HCT116 (cell line): ENCODE data around the gene TMEM165. TPM values are rescaled to one million over a fixed set of nuclear protein-coding genes. Genes with fewer than 3 reads are reported as not detected.
"Not testable (repeated sequence)": the region's sequence is repeated elsewhere in the genome, so short reads cannot be mapped to it uniquely, and the experiment has no call there.

Experiments used
- ATAC-seq: fragments of 200-7000 bp; cut with Tn5 transposase; 2 replicates; pipeline ENCODE4 v1.9.1; 2020; ENCODE audit warnings: mild to moderate bottlenecking, moderate library complexity
- BruUV-seq: library from RNA; stranded (reverse); fragments of 400-500 nt; replicated peaks from 2 replicates; lab custom pipeline; 2021; lab: Mats Ljungman, UMichigan
- CTCF ChIA-PET: fragments of 300-600 bp; sonication (Branson Sonifier 250); formaldehyde crosslinking; loops from one replicate; lab custom pipeline; 2021; ENCODE audit warnings: antibody characterized with exemption; lab: Charles Lee
- POLR2A ChIA-PET: fragments of 300-600, 350-600 bp; sonication (Branson Sonifier 250); formaldehyde crosslinking; loops from one replicate; lab custom pipeline; 2021; ENCODE audit warnings: antibody characterized with exemption; lab: Charles Lee
- RAD21 ChIA-PET, 2 experiments: fragments of 300-600 bp; sonication (Branson Sonifier 250); formaldehyde crosslinking; loops; one replicate each; lab custom pipeline; 2023; ENCODE audit warnings: low total read pairs in 2 of 2; ENCODE audit not compliant: uncharacterized antibody in 2 of 2, unreplicated experiment in 2 of 2, low non-redundant PET in 1 of 2; lab: Charles Lee
- DNase-seq: peaks from one replicate; pipeline ENCODE4 v3.0.0-alpha.2; 2010; ENCODE audit warnings: low read depth, low spot score
- H2AFZ ChIP-seq: fragments of 200-600 bp; shearing (Covaris generic), sonication (generic); 2 replicates; pipeline ENCODE4 v1.6.1; 2017; ENCODE audit warnings: low read depth, mixed run types, mixed read lengths, antibody characterized with exemption, low read length; ENCODE audit not compliant: poor library complexity, severe bottlenecking
- H3K27ac ChIP-seq: 2 replicates; pipeline ENCODE4 v1.5.1; 2012; ENCODE audit warnings: low read depth, low read length
- H3K27me3 ChIP-seq: fragments of 200-600 bp; sonication (generic); 2 replicates; pipeline ENCODE4 v1.6.1; 2016; ENCODE audit warnings: mixed run types, low read length, mixed read lengths; ENCODE audit not compliant: insufficient read depth
- H3K36me3 ChIP-seq, 2 experiments: fragments of 200-500 bp in 1 of 2; fragments of 200-600 bp in 1 of 2; sonication (Bioruptor generic) in 1 of 2; sonication (generic) in 1 of 2; 2 replicates each; pipeline versions ENCODE4 v1.5.1 to v1.6.1; 2014 to 2016; ENCODE audit warnings: low read length in 2 of 2, inconsistent platforms in 1 of 2, mixed read lengths in 1 of 2, mixed run types in 1 of 2; ENCODE audit not compliant: insufficient read depth in 2 of 2, control insufficient read depth in 1 of 2
- H3K4me1 ChIP-seq, 2 experiments: fragments of 200-600 bp in 1 of 2; sonication (generic) in 1 of 2; 2 replicates each; pipeline versions ENCODE4 v1.5.1 to v1.6.1; 2012 to 2017; ENCODE audit warnings: low read length in 2 of 2, inconsistent platforms in 1 of 2, mild to moderate bottlenecking in 1 of 2, mixed read lengths in 1 of 2, mixed run types in 1 of 2, moderate library complexity in 1 of 2; ENCODE audit not compliant: insufficient read depth in 2 of 2, control insufficient read depth in 1 of 2
- H3K4me2 ChIP-seq: fragments of 200-600 bp; sonication (generic); 2 replicates; pipeline ENCODE4 v1.6.1; 2017; ENCODE audit warnings: mixed run types, low read length, mixed read lengths
- H3K4me3 ChIP-seq, 2 experiments: fragments of 200-600 bp in 1 of 2; sonication (generic) in 1 of 2; replicated peaks in 1 of 2; 2 replicates each; pipeline ENCODE4 v1.5.1; 2011 to 2016; ENCODE audit warnings: low read length in 2 of 2, control low read depth in 1 of 2, low read depth in 1 of 2, mild to moderate bottlenecking in 1 of 2, mixed read lengths in 1 of 2, mixed run types in 1 of 2
- H3K79me2 ChIP-seq: fragments of 200-600 bp; sonication (generic); 2 replicates; pipeline ENCODE4 v1.6.1; 2017; ENCODE audit warnings: mild to moderate bottlenecking, mixed run types, low read length, moderate library complexity, mixed read lengths; ENCODE audit not compliant: insufficient read depth
- H3K9ac ChIP-seq: fragments of 200-600 bp; sonication (generic); 2 replicates; pipeline ENCODE4 v1.6.1; 2016; ENCODE audit warnings: low read length, mixed read lengths
- H3K9me2 ChIP-seq: fragments of 200-600 bp; sonication (generic), shearing (Covaris generic); 2 replicates; pipeline ENCODE4 v1.6.1; 2017; ENCODE audit warnings: mixed run types, mild to moderate bottlenecking, moderate library complexity; ENCODE audit not compliant: insufficient read depth
- H3K9me3 ChIP-seq, 2 experiments: fragments of 200-500 bp in 1 of 2; fragments of 200-600 bp in 1 of 2; sonication (Bioruptor generic) in 1 of 2; sonication (generic) in 1 of 2; 2 replicates each; pipeline ENCODE4 v1.6.1; 2014 to 2017; ENCODE audit warnings: low read length in 2 of 2, mixed read lengths in 2 of 2, inconsistent platforms in 1 of 2, low read depth in 1 of 2, mild to moderate bottlenecking in 1 of 2, mixed run types in 1 of 2, moderate library complexity in 1 of 2; ENCODE audit not compliant: control insufficient read depth in 1 of 2, insufficient read depth in 1 of 2
- H4K20me1 ChIP-seq: fragments of 200-600 bp; sonication (generic), shearing (Covaris generic); 2 replicates; pipeline ENCODE4 v1.6.1; 2017; ENCODE audit warnings: mixed run types, mild to moderate bottlenecking, moderate library complexity; ENCODE audit not compliant: insufficient read depth
- ATF3 ChIP-seq: IDR thresholded peaks from 2 replicates; pipeline ENCODE4 v1.6.1; 2012
- CBX3 ChIP-seq: IDR thresholded peaks from 2 replicates; pipeline ENCODE4 v1.6.1; 2012; ENCODE audit warnings: low read depth
- CTCF ChIP-seq, 3 experiments: fragments of 200-600 bp in 1 of 3; sonication (generic) in 1 of 3; IDR thresholded peaks in 2 of 3; conservative IDR thresholded peaks in 1 of 3; 2 replicates each; pipeline ENCODE4 v1.5.1; 2012 to 2017; ENCODE audit warnings: low read depth in 2 of 3, low read length in 2 of 3, antibody characterized with exemption in 1 of 3, borderline replicate concordance in 1 of 3, control low read depth in 1 of 3, mild to moderate bottlenecking in 1 of 3, mixed read lengths in 1 of 3, mixed run types in 1 of 3, moderate library complexity in 1 of 3; ENCODE audit not compliant: insufficient read depth in 1 of 3
- EGR1 ChIP-seq: IDR thresholded peaks from 2 replicates; pipeline ENCODE4 v1.6.1; 2012; ENCODE audit warnings: low read depth
- FOSL1 ChIP-seq: IDR thresholded peaks from 2 replicates; pipeline ENCODE4 v1.6.1; 2012; ENCODE audit warnings: low read depth
- JUND ChIP-seq: IDR thresholded peaks from 2 replicates; pipeline ENCODE4 v1.6.1; 2012
- MAX ChIP-seq: IDR thresholded peaks from 2 replicates; pipeline ENCODE4 v1.6.1; 2012
- POLR2AphosphoS5 ChIP-seq: IDR thresholded peaks from 2 replicates; pipeline ENCODE4 v1.6.1; 2011; ENCODE audit warnings: mild to moderate bottlenecking, low read depth, low read length, moderate library complexity
- SIN3A ChIP-seq: IDR thresholded peaks from 2 replicates; pipeline ENCODE4 v1.6.1; 2012; ENCODE audit warnings: low read depth
- SP1 ChIP-seq: IDR thresholded peaks from 2 replicates; pipeline ENCODE4 v1.6.1; 2012; ENCODE audit warnings: low read depth
- TCF7L2 ChIP-seq: IDR thresholded peaks from 2 replicates; pipeline ENCODE4 v1.7.0; 2011; ENCODE audit warnings: borderline replicate concordance, inconsistent platforms; ENCODE audit not compliant: insufficient read depth, insufficient read length; ENCODE audit errors: extremely low read depth
- YY1 ChIP-seq: IDR thresholded peaks from 2 replicates; pipeline ENCODE4 v1.6.1; 2011; ENCODE audit warnings: low read length, low read depth, moderate library complexity, mild to moderate bottlenecking; ENCODE audit not compliant: insufficient replicate concordance; ENCODE audit errors: extremely low read depth
- ZFX ChIP-seq: fragments of 450-650 bp; IDR thresholded peaks from 2 replicates; pipeline ENCODE4 v1.6.1; 2017
- intact Hi-C: fragments of 100-400 bp; cut with micrococcal nuclease; formaldehyde crosslinking; loops from 2 replicates; pipeline ENCODE4 v1.10.0; 2022
- total RNA-seq: library from RNA; stranded (reverse); gene quantifications from one replicate; pipeline ENCODE4 v1.2.1, GENCODE V29; 2021; ENCODE audit not compliant: unreplicated experiment

TMEM165 gene
- total RNA-seq, 1 experiment from 2014 or later: 60.7 TPM

- RAD21 ChIA-PET: interaction anchor here in 1 of 2 experiments (0.6 kb wide), 1 partner anchor 207 kb away, joined by 3 read pairs; no protein-coding TSS in a partner anchor
- intact Hi-C loops: loop anchor here (2.0 kb wide), 1 partner anchor 32 kb away; the partner anchor contains the start of gene TMEM165
- not testable (repeated sequence) for H4K20me1 ChIP-seq
Observed at GRCh38 chr4:55362938-55363337, 32.8 kb upstream of the TMEM165 start.

GRCh38 chr4:55363691-55364351, 31.9 kb upstream of the TMEM165 start:
- Histone ChIP-seq H3K4me3 (no peak overlapping the region), H3K9me2 (no peaks in the 10 kb centered on the region), H3K27me3 (no peaks in the 10 kb centered on the region), H3K27ac (no peak overlapping the region), H3K4me1 (peaks cover 24 to 43% of the 10 kb centered on the region in 2 experiments), H3K36me3 (no peaks in the 10 kb centered on the region), H3K79me2 (no peaks in the 10 kb centered on the region), H3K4me2 (no peak overlapping the region; the same call in 1 of the 2 replicates), H4K20me1 (no peaks in the 10 kb centered on the region), H3K9ac (no peak overlapping the region), H2AFZ (no peak overlapping the region), H3K9me3 (no peaks in the 10 kb centered on the region)
- BruUV-seq: no TSS peak
- DNase-seq (no peak), ATAC-seq (no peak)
- POLR2A ChIA-PET: no interaction called here
- RAD21 ChIA-PET: interaction anchor here in 1 of 2 experiments (0.6 kb wide), 1 partner anchor 208 kb away, joined by 3 read pairs; no protein-coding TSS in a partner anchor
- CTCF ChIA-PET: no interaction called here
- intact Hi-C loops: loop anchor here (2.0 kb wide), 1 partner anchor 31 kb away; the partner anchor contains the start of gene TMEM165
- TF ChIP-seq MAX (no peak), SIN3A (no peak), TCF7L2 (no peak), ZFX (no peak), ATF3 (no peak), YY1 (no peak), CTCF (IDR thresholded peaks at IDR 0.05 in 2 of 3, conservative IDR thresholded peaks at IDR 0.05 in 1 of 3; ENCODE audit: borderline replicate concordance in 1 of 3, insufficient read depth in 1 of 3, low read depth in 2 of 3, low read length in 2 of 3) (no peak), POLR2AphosphoS5 (no peak)

More at GRCh38 chr4:55362938-55363337, 32.8 kb upstream of the TMEM165 start:
- Histone ChIP-seq H3K4me2 (peak overlapping the region; percentile 49), H3K4me1 (peaks cover 32 to 52% of the 10 kb centered on the region in 2 experiments)
- DNase-seq: peak; percentile 78
- H3K9ac ChIP-seq, H3K27me3 ChIP-seq, CTCF ChIA-PET, H3K4me3 ChIP-seq, H2AFZ ChIP-seq, H3K79me2 ChIP-seq, H3K9me2 ChIP-seq, H3K27ac ChIP-seq, H3K36me3 ChIP-seq, BruUV-seq, H3K9me3 ChIP-seq: not testable (repeated sequence)
- POLR2A ChIA-PET: interaction anchor here (1.3 kb wide), 1 partner anchor 17 kb away, joined by 3 read pairs; the partner anchor contains the start of gene SRD5A3
- TF ChIP-seq SP1 (peak; percentile 27; the same call in 1 of the 2 replicates), JUND (peak; percentile 68), EGR1 (peak; percentile 72), CBX3 (peak; percentile 65; the same call in 1 of the 2 replicates), FOSL1 (peak; percentile 61; the same call in 1 of the 2 replicates), YY1 (peak; percentile 9), MAX (0 out of 2 replicates have a peak, but pooled peaks have one; percentile 45)
- ATAC-seq: peak; percentile 74
